HEK293T (cell line): Measurements from ENCODE around the gene CCDC51.

ENCODE experiments used
- CTCF ChIA-PET: fragments of 350-600 bp; formaldehyde crosslinking; extraction: SDS; loops from one replicate; lab custom pipeline; 2021; ENCODE audit warnings: antibody characterized with exemption, inconsistent platforms; lab: Yijun Ruan, JAX
- POLR2A ChIA-PET: fragments of 350-600 bp; formaldehyde crosslinking; extraction: SDS; loops from one replicate; lab custom pipeline; 2020; ENCODE audit warnings: antibody characterized with exemption, inconsistent platforms; lab: Yijun Ruan, JAX
- DNase-seq: peaks from one replicate; pipeline ENCODE4 v3.0.0; 2012; ENCODE audit warnings: mixed read lengths; ENCODE audit errors: extremely low spot score
- ARNT ChIP-seq: fragments of 450-650 bp; IDR thresholded peaks from 2 replicates; pipeline ENCODE4 v1.6.1; 2017; ENCODE audit warnings: mild to moderate bottlenecking
- BHLHE40 ChIP-seq: fragments of 450-650 bp; IDR thresholded peaks from 2 replicates; pipeline ENCODE4 v1.6.1; 2016; ENCODE audit warnings: mild to moderate bottlenecking, moderate library complexity, borderline replicate concordance
- CTBP1 ChIP-seq: fragments of 450-650 bp; IDR thresholded peaks from 2 replicates; pipeline ENCODE4 v1.6.1; 2016; ENCODE audit warnings: borderline replicate concordance
- ELF4 ChIP-seq: fragments of 450-650 bp; IDR thresholded peaks from 2 replicates; pipeline ENCODE4 v1.6.1; 2017; ENCODE audit warnings: antibody characterized with exemption
- FOXA1 ChIP-seq: fragments of 450-650 bp; IDR thresholded peaks from 2 replicates; pipeline ENCODE4 v1.6.1; 2016; ENCODE audit warnings: mild to moderate bottlenecking
- FOXK2 ChIP-seq: fragments of 450-650 bp; IDR thresholded peaks from 2 replicates; pipeline ENCODE4 v1.6.1; 2016; ENCODE audit warnings: mild to moderate bottlenecking
- FOXM1 ChIP-seq: fragments of 450-650 bp; IDR thresholded peaks from 2 replicates; pipeline ENCODE4 v1.6.1; 2017; ENCODE audit warnings: mild to moderate bottlenecking, borderline replicate concordance
- HDGF ChIP-seq: fragments of 450-650 bp; IDR thresholded peaks from 2 replicates; pipeline ENCODE4 v1.6.1; 2017; ENCODE audit warnings: antibody characterized with exemption, borderline replicate concordance
- L3MBTL2 ChIP-seq: fragments of 450-650 bp; conservative IDR thresholded peaks from 2 replicates; pipeline ENCODE4 v1.6.1; 2016; ENCODE audit warnings: mild to moderate bottlenecking
- LEF1 ChIP-seq: fragments of 450-650 bp; IDR thresholded peaks from 2 replicates; pipeline ENCODE4 v1.6.1; 2017; ENCODE audit warnings: mild to moderate bottlenecking, borderline replicate concordance
- NFRKB ChIP-seq: fragments of 450-650 bp; IDR thresholded peaks from 2 replicates; pipeline ENCODE4 v1.6.1; 2016; ENCODE audit warnings: mild to moderate bottlenecking, moderate library complexity
- PKNOX1 ChIP-seq: fragments of 450-650 bp; IDR thresholded peaks from 2 replicates; pipeline ENCODE4 v1.6.1; 2016
- SP1 ChIP-seq: fragments of 450-650 bp; IDR thresholded peaks from 2 replicates; pipeline ENCODE4 v1.6.1; 2017
- SUZ12 ChIP-seq: fragments of 450-650 bp; IDR thresholded peaks from 2 replicates; pipeline ENCODE4 v1.6.1; 2016; ENCODE audit warnings: mild to moderate bottlenecking
- TARDBP ChIP-seq: fragments of 450-650 bp; IDR thresholded peaks from 2 replicates; pipeline ENCODE4 v1.6.1; 2016
- ZNF384 ChIP-seq: fragments of 450-650 bp; IDR thresholded peaks from 2 replicates; pipeline ENCODE4 v1.6.1; 2016

CCDC51 gene

DNA sequence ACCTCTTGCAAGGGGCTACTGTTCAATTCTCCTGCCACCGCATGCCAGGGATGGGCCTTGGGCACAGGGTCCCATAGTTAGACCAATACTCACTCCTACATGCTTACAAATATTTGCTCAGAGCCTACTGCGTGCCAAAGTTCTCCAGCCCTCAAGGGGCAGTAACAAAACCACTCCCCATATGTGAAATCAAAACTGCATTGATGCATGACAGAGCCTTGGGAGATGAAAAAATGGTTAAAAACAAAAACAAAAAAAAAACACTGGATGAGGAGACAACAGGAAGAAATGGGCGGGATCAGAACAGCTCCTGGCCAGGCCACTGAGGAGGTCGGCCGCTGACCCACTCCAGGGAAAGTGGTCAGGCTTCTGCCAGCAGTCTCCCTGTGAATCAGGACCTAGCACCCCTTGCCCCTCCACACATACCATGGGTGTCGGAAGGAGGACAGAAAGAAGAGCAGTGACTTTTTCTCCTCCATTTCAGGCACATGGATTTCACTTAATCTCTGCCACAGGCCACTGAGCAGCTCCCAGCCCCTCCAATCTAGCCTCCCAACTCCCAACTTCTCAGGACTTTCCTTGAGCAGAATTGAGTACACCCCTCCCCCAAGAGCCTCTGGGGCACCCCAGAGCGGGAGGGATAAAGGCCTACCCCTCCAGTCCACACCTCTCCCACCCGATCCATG, 12.8 kb downstream of the CCDC51 start:
- POLR2A ChIA-PET, result interaction anchor here (1.4 kb wide), 1 partner anchor 13 kb away, joined by 3 read pairs; the partner anchor contains the start of genes CCDC51 and TMA7
- no peak for DNase-seq
- TF ChIP-seq SP1 (no peak), ARNT (no peak), LEF1 (no peak), FOXA1 (no peak), CTBP1 (no peak)
- CTCF ChIA-PET, result interaction anchor here (1.0 to 1.5 kb wide), 2 partner anchors 9 to 26 kb away, joined by 3 to 10 read pairs; no protein-coding TSS in a partner anchor

GRCh38 chr3:48426401-48426909, 13.5 kb downstream of the CCDC51 start:
- ChIA-PET POLR2A (interaction anchor here (1.4 kb wide), 1 partner anchor 14 kb away, joined by 3 read pairs; the partner anchor contains the start of genes CCDC51 and TMA7), CTCF (interaction anchor here (1.0 to 1.5 kb wide), 3 partner anchors 9 to 26 kb away, joined by 3 to 10 read pairs (median 4); no protein-coding TSS in a partner anchor)
- no peak for TF ChIP-seq SP1
- no peak for TF ChIP-seq LEF1
- no peak for TF ChIP-seq FOXA1
- TF ChIP-seq ZNF384, result no peak
- TF ChIP-seq BHLHE40, result no peak
- TF ChIP-seq PKNOX1, result no peak
- no peak for TF ChIP-seq HDGF
- TF ChIP-seq TARDBP, result no peak
- TF ChIP-seq L3MBTL2, result no peak
- no peak for TF ChIP-seq CTBP1
- no peak for TF ChIP-seq NFRKB
- TF ChIP-seq ELF4, result no peak
- TF ChIP-seq ARNT, result no peak
- TF ChIP-seq SUZ12, result no peak
- TF ChIP-seq FOXM1, result no peak
- TF ChIP-seq FOXK2, result no peak
- no peak for DNase-seq

- ChIA-PET POLR2A (no interaction called here), CTCF (interaction anchor here (1.2 to 1.7 kb wide), 2 partner anchors 10 to 25 kb away, joined by 4 to 5 read pairs; no protein-coding TSS in a partner anchor)
- DNase-seq, result no peak
- TF ChIP-seq HDGF (no peak), CTBP1 (no peak), TARDBP (no peak), FOXA1 (no peak), SUZ12 (no peak), PKNOX1 (no peak), L3MBTL2 (no peak), BHLHE40 (no peak), FOXK2 (no peak), NFRKB (no peak), LEF1 (no peak), ELF4 (no peak), FOXM1 (no peak), ZNF384 (no peak), ARNT (no peak), SP1 (no peak)
Observed at GRCh38 chr3:48425281-48425812, 14.6 kb downstream of the CCDC51 start.

DNA sequence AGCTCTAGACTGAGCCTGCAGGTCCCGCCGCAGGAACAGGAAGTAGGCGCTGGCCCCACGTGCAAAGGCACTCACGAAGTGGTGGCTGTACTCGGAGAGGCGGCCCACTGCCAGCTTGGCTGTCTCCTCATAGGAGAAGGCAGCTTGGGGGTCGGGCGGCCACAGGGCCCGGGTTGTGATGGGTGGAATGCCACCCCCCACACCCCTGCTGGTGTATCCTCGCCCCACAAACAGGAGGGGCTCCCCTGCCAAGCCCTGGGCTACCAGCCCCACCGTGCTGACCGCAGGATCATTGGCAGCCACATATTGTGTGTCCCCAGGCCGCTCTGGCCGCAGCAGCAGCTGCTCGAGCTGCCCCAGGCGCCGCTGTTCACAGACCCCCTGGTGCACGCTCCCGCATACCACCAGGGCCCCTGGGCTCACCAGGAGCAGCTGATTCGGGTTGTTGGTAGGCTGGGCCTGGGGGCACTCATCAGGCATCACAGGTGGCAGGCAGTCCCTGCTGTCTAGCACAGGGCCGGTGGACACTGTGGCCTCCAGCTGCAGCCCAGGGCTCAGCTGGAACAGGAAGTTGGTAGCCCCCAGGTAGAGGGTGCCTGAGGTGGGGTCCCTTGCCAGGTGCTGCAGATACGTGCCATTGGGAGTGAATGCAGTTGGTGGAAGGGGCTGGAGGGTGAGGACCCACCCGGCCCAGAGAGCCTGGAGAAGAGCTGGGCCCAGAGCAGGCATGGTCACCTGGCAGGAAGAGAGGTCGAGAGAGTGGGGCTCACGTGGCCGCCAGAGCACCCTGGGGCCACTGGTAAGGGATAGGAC, 15.8 kb downstream of the CCDC51 start:
- TF ChIP-seq ARNT (no peak), SUZ12 (no peak), CTBP1 (no peak), L3MBTL2 (no peak), NFRKB (no peak), PKNOX1 (no peak), FOXA1 (no peak), LEF1 (no peak), BHLHE40 (no peak), FOXM1 (no peak), HDGF (no peak)
- no peak for DNase-seq
- ChIA-PET POLR2A (interaction anchor here (1.1 kb wide), 1 partner anchor 16 kb away, joined by 3 read pairs; the partner anchor contains the start of genes CCDC51 and TMA7), CTCF (interaction anchor here (1.4 to 1.7 kb wide), 2 partner anchors 12 to 23 kb away, joined by 5 to 11 read pairs; no protein-coding TSS in a partner anchor)

- TF ChIP-seq SUZ12 (no peak), CTBP1 (no peak), FOXK2 (no peak)
- ChIA-PET POLR2A (interaction anchor here (1.1 kb wide), 1 partner anchor 17 kb away, joined by 3 read pairs; the partner anchor contains the start of genes CCDC51 and TMA7), CTCF (interaction anchor here (1.4 to 1.8 kb wide), 4 partner anchors 13 to 23 kb away, joined by 5 to 11 read pairs (median 6); no protein-coding TSS in a partner anchor)
- DNase-seq, result no peak
Observed at GRCh38 chr3:48423241-48423882, 16.6 kb downstream of the CCDC51 start.
